ENCODE results near the gene ASPG.
A peak's percentile ranks its signal among the peaks of the same experiment; 100 is the strongest.

The ASPG gene

DNA sequence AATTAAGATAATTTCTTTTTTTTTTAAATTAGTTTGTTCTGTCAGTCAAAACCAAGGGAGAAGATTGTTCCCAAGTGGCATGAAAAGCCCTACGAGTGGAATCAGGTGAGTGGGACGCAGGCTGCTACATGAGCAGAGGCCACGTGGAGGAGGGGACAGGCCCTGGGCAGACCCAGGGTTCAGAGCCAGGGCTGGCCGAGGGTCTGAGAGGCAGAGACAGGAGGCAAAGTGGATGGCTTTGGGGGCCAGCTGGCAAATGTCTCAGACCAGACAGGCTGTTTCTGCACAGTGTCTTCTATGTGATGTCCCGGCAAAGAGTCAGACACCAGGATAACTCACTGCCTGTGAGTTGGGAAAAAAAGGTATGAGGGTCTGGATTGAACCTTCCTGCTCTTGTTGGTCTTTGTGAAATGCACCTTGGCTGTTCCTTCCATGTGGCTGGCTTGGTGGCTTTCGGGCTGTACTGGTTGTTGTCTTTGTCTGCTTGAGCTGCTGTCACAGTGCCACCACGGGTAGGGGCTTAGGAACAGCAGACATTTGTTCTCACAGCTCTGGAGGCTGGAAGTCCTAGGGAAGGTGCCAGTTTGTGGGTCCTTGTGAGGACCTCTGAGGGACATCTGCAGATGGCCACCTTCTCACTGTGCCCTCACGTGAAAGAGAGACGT is 35.8 kb upstream of the ASPG start:
- TF ChIP-seq ZNF221 (tag by site-specific recombination; IDR thresholded peaks at IDR 0.05; ENCODE audit: borderline replicate concordance) (no peak), ZNF501 (tag by site-specific recombination; IDR thresholded peaks at IDR 0.05) (no peak), ZNF837 (tag by site-specific recombination; IDR thresholded peaks at IDR 0.05) (no peak), ZNF391 (tag by site-specific recombination; IDR thresholded peaks at IDR 0.05; ENCODE audit: borderline replicate concordance, low read depth) (no peak), ZNF19 (tag by site-specific recombination; IDR thresholded peaks at IDR 0.05; ENCODE audit: low read depth) (no peak), ZNF626 (tag by site-specific recombination; IDR thresholded peaks at IDR 0.05) (no peak), KLF10 (tag by site-specific recombination; IDR thresholded peaks at IDR 0.05) (no peak), SCRT2 (tag by site-specific recombination; IDR thresholded peaks at IDR 0.05) (no peak), ZNF701 (tag by site-specific recombination; IDR thresholded peaks at IDR 0.05) (no peak), ZNF561 (tag by site-specific recombination; IDR thresholded peaks at IDR 0.05; ENCODE audit: borderline replicate concordance) (no peak), ZNF776 (tag by site-specific recombination; IDR thresholded peaks at IDR 0.05; ENCODE audit: borderline replicate concordance) (no peak), ZNF792 (tag by site-specific recombination; IDR thresholded peaks at IDR 0.05) (no peak)
- TF ChIP-seq, protein P1, sequence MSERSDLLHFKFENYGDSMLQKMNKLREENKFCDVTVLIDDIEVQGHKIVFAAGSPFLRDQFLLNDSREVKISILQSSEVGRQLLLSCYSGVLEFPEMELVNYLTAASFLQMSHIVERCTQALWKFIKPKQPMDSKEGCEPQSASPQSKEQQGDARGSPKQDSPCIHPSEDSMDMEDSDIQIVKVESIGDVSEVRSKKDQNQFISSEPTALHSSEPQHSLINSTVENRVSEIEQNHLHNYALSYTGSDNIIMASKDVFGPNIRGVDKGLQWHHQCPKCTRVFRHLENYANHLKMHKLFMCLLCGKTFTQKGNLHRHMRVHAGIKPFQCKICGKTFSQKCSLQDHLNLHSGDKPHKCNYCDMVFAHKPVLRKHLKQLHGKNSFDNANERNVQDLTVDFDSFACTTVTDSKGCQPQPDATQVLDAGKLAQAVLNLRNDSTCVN (tag by site-specific recombination; optimal IDR thresholded peaks at IDR 0.05): no peak
- TF ChIP-seq, protein P2, sequence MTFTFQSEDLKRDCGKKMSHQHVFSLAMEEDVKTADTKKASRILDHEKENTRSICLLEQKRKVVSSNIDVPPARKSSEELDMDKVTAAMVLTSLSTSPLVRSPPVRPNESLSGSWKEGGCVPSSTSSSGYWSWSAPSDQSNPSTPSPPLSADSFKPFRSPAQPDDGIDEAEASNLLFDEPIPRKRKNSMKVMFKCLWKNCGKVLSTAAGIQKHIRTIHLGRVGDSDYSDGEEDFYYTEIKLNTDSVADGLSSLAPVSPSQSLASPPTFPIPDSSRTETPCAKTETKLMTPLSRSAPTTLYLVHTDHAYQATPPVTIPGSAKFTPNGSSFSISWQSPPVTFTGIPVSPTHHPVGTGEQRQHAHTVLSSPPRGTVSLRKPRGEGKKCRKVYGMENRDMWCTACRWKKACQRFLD (tag by site-specific recombination; IDR thresholded peaks at IDR 0.05): no peak
- TF ChIP-seq, protein P3, sequence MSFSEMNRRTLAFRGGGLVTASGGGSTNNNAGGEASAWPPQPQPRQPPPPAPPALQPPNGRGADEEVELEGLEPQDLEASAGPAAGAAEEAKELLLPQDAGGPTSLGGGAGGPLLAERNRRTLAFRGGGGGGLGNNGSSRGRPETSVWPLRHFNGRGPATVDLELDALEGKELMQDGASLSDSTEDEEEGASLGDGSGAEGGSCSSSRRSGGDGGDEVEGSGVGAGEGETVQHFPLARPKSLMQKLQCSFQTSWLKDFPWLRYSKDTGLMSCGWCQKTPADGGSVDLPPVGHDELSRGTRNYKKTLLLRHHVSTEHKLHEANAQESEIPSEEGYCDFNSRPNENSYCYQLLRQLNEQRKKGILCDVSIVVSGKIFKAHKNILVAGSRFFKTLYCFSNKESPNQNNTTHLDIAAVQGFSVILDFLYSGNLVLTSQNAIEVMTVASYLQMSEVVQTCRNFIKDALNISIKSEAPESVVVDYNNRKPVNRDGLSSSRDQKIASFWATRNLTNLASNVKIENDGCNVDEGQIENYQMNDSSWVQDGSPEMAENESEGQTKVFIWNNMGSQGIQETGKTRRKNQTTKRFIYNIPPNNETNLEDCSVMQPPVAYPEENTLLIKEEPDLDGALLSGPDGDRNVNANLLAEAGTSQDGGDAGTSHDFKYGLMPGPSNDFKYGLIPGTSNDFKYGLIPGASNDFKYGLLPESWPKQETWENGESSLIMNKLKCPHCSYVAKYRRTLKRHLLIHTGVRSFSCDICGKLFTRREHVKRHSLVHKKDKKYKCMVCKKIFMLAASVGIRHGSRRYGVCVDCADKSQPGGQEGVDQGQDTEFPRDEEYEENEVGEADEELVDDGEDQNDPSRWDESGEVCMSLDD (tag by site-specific recombination; IDR thresholded peaks at IDR 0.05): no peak
- ChIA-PET POLR2A (no interaction called here), CTCF (interaction anchor here (0.6 kb wide), 1 partner anchor 45 kb away, joined by 3 read pairs; no protein-coding TSS in a partner anchor)
- Histone ChIP-seq H3K9me3 (ENCODE audit: control insufficient read depth, insufficient read depth, low read depth, low read length) (no peaks in the 10 kb centered on the region), H3K27ac (ENCODE audit: extremely low read depth, low read depth, low read length) (no peak overlapping the region), H3K4me1 (ENCODE audit: control insufficient read depth, insufficient read depth, low read length) (no peaks in the 10 kb centered on the region), H3K36me3 (ENCODE audit: control insufficient read depth in 2 of 2, insufficient read depth in 1 of 2, low read length in 2 of 2) (no peaks in the 10 kb centered on the region), H3K4me3 (ENCODE audit: low read depth, low read length) (no peak overlapping the region)

DNA sequence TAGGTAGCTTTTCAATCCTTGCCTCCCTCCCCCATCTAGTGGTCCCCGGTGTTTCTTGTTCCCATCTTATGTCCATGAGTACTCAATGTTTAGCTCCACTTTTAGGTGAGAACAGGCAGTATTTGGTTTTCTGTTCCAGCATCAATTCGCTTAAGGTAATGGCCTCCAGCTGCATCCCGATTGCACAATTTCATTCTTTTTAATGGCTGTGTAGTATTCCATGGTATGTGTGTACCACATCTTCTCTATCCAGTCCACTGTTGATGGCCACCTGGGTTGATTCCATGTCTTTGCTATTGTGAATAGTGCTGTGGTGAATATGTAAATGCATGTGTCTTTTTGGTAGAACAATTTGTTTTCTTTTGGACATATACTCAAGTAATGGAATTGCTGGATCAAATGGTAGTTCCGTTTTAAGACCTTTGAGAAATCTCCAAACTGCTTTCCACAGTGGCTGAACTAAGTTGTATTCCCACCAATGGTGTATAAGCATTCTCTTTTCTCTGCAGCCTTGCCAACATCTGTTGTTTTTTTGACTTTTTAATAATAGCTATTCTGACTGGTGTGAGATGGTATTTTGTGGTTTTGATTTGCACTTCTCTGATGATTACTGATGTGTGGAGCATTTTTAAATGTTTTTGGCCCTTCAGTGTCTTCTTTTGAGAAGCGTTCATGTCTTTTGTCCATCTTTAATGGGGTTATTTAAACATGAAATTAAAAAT is 34.2 kb upstream of the ASPG start:
- no peaks in the 10 kb centered on the region for H3K9me3 ChIP-seq (ENCODE audit: control insufficient read depth, insufficient read depth, low read depth, low read length)
- H3K4me3 ChIP-seq (ENCODE audit: low read depth, low read length): no peak overlapping the region
- TF ChIP-seq MYNN (tag by site-specific recombination; IDR thresholded peaks at IDR 0.05; ENCODE audit: borderline replicate concordance) (no peak), ZNF146 (tag by site-specific recombination; IDR thresholded peaks at IDR 0.05) (peak; percentile 82)
- ChIA-PET POLR2A (no interaction called here), CTCF (interaction anchor here (0.5 to 1.0 kb wide), 2 partner anchors 16 to 123 kb away, joined by 3 read pairs; no protein-coding TSS in a partner anchor)
- no peak overlapping the region for H3K27ac ChIP-seq (ENCODE audit: extremely low read depth, low read depth, low read length)
- H3K36me3 ChIP-seq (ENCODE audit: control insufficient read depth in 2 of 2, insufficient read depth in 1 of 2, low read length in 2 of 2): no peaks in the 10 kb centered on the region
- H3K4me1 ChIP-seq (ENCODE audit: control insufficient read depth, insufficient read depth, low read length): no peaks in the 10 kb centered on the region

Measured in HEK293 (cell line).